GM06990 (cell line): ENCODE data around the gene SIGLEC1.

ENCODE experiments used
- DNase-seq: peaks from one replicate; pipeline ENCODE4 v3.0.0-alpha.2; 2011; ENCODE audit not compliant: insufficient read length; ENCODE audit errors: extremely low read depth
- H3K27me3 ChIP-seq: replicated peaks from 2 replicates; pipeline ENCODE4 v1.6.0; 2011; ENCODE audit warnings: low read length; ENCODE audit not compliant: control insufficient read depth, insufficient read depth
- H3K36me3 ChIP-seq: 2 replicates; pipeline ENCODE4 v1.5.1; 2011; ENCODE audit warnings: low read length; ENCODE audit not compliant: control insufficient read depth, insufficient read depth
- H3K4me3 ChIP-seq: replicated peaks from 2 replicates; pipeline ENCODE4 v1.5.1; 2011; ENCODE audit warnings: low read depth, mild to moderate bottlenecking, control low read depth, low read length
- CTCF ChIP-seq: IDR thresholded peaks from 2 replicates; pipeline ENCODE4 v1.5.1; 2011; ENCODE audit warnings: low read length, control low read depth, mild to moderate bottlenecking, inconsistent platforms; ENCODE audit not compliant: insufficient read depth, poor library complexity, severe bottlenecking

The SIGLEC1 gene

GRCh38 chr20:3697588-3698305 lies 14.7 kb downstream of the SIGLEC1 start:
- Histone ChIP-seq H3K4me3 (no peak overlapping the region), H3K36me3 (no peaks in the 10 kb centered on the region), H3K27me3 (no peaks in the 10 kb centered on the region; the same call in none of the 2 replicates)
- no peak for TF ChIP-seq CTCF
- DNase-seq: no peak

GRCh38 chr20:3696745-3697587 lies 15.4 kb downstream of the SIGLEC1 start:
- DNase-seq: no peak
- no peaks in the 10 kb centered on the region; the same call in none of the 2 replicates for H3K27me3 ChIP-seq
- TF ChIP-seq CTCF: no peak
- H3K4me3 ChIP-seq: no peak overlapping the region
- H3K36me3 ChIP-seq: no peaks in the 10 kb centered on the region

- no peaks in the 10 kb centered on the region for H3K36me3 ChIP-seq
- DNase-seq: no peak
- no peaks in the 10 kb centered on the region for H3K27me3 ChIP-seq
- TF ChIP-seq CTCF: peak; percentile 48
- H3K4me3 ChIP-seq: no peak overlapping the region
Measured at GRCh38 chr20:3696200-3696599, 16.2 kb downstream of the SIGLEC1 start.

GRCh38 chr20:3694864-3695263 lies 17.5 kb downstream of the SIGLEC1 start:
- TF ChIP-seq CTCF: no peak
- Histone ChIP-seq H3K4me3 (no peak overlapping the region), H3K27me3 (no peaks in the 10 kb centered on the region), H3K36me3 (no peaks in the 10 kb centered on the region)
- DNase-seq: no peak

- Histone ChIP-seq H3K4me3 (no peak overlapping the region), H3K27me3 (no peaks in the 10 kb centered on the region), H3K36me3 (no peaks in the 10 kb centered on the region)
- DNase-seq: no peak
- no peak for TF ChIP-seq CTCF
Measured at GRCh38 chr20:3693376-3693775, 19.0 kb downstream of the SIGLEC1 start.
